ENCODE measurements around the gene PTPRM. TPM values are rescaled to one million over a fixed set of nuclear protein-coding genes. Genes with fewer than 3 reads are reported as not detected.

The PTPRM gene
- total and polyA plus RNA-seq, 4 donors, result 9.2 to 23.0 (median 12.7) TPM

GRCh38 chr18:7579176-7579917, 12.2 kb downstream of the PTPRM start:
- Histone ChIP-seq H3K27me3 (ENCODE audit: control insufficient read depth in 4 of 4, insufficient read depth in 4 of 4, low read length in 3 of 4) (no peaks in the 10 kb centered on the region), H3K9me3 (ENCODE audit: control insufficient read depth in 4 of 4, low read length in 3 of 4) (no peaks in the 10 kb centered on the region), H3K27ac (ENCODE audit: low read depth in 1 of 2, low read length in 2 of 2) (no peak overlapping the region), H3K4me1 (ENCODE audit: control insufficient read depth in 4 of 4, insufficient read depth in 4 of 4, low read length in 3 of 4) (no peaks in the 10 kb centered on the region), H3K9ac (ENCODE audit: low read depth in 1 of 2, low read length in 2 of 2) (no peak overlapping the region), H3K4me3 (ENCODE audit: low read depth in 1 of 3, low read length in 3 of 3) (no peak overlapping the region), H3K36me3 (ENCODE audit: control insufficient read depth in 4 of 4, insufficient read depth in 3 of 4, low read depth in 1 of 4, low read length in 3 of 4) (no peaks in the 10 kb centered on the region)
- no peak for DNase-seq (ENCODE audit: low spot score)
- 93% methylated on average over 3 of the region's 3 CpGs for WGBS
- TF ChIP-seq TAF1 (conservative IDR thresholded peaks at IDR 0.05) (no peak), GABPA (IDR thresholded peaks at IDR 0.05 in 1 of 2, conservative IDR thresholded peaks at IDR 0.05 in 1 of 2) (no peak), EGR1 (IDR thresholded peaks at IDR 0.05; ENCODE audit: low read depth in 2 of 2) (no peak), HNF4A (conservative IDR thresholded peaks at IDR 0.05) (no peak), FOXA1 (IDR thresholded peaks at IDR 0.05) (no peak), YY1 (IDR thresholded peaks at IDR 0.05) (no peak), MAX (IDR thresholded peaks at IDR 0.05) (no peak), HNF4G (IDR thresholded peaks at IDR 0.05) (no peak)
- TF ChIP-seq, protein P1, sequence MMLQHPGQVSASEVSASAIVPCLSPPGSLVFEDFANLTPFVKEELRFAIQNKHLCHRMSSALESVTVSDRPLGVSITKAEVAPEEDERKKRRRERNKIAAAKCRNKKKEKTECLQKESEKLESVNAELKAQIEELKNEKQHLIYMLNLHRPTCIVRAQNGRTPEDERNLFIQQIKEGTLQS (IDR thresholded peaks at IDR 0.05), result no peak

DNA sequence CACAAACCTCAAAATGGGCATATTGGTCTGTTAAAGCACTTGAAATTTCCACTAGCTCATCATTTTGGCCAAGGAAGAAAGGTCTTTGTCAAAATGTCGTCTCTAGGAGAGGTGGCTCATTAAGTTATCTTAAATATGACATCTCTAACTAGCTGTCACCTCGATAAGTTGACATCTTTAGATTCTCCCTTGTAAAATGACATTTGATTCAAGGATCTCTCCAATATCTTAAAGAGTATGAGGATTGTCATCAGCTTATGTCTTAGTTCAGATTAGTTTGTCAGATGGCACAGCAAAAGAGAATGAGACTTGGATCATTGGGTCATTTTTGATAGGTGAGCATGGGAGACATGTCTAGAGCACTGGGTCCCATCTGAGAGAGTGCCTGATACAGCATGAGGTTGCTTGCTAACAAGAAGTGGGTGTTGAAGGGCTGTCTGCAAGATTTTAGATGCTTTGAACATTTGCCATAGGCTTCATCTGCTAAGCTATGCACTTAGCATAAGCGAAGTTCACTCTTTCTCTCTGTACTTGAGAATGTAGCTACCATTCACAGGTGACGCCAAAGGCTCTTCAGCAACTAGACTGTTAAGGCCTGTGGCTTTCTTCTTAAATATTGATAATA, 12.9 kb downstream of the PTPRM start:
- WGBS, result 97% methylated on average over 4 of the region's 4 CpGs
- Histone ChIP-seq H3K9me3 (ENCODE audit: control insufficient read depth in 4 of 4, low read length in 3 of 4) (no peaks in the 10 kb centered on the region), H3K9ac (ENCODE audit: low read depth in 1 of 2, low read length in 2 of 2) (no peak overlapping the region), H3K27me3 (ENCODE audit: control insufficient read depth in 4 of 4, insufficient read depth in 4 of 4, low read length in 3 of 4) (no peaks in the 10 kb centered on the region), H3K4me3 (ENCODE audit: low read depth in 1 of 3, low read length in 3 of 3) (no peak overlapping the region), H3K4me1 (ENCODE audit: control insufficient read depth in 4 of 4, insufficient read depth in 4 of 4, low read length in 3 of 4) (no peaks in the 10 kb centered on the region), H3K27ac (ENCODE audit: low read depth in 1 of 2, low read length in 2 of 2) (no peak overlapping the region), H3K36me3 (ENCODE audit: control insufficient read depth in 4 of 4, insufficient read depth in 3 of 4, low read depth in 1 of 4, low read length in 3 of 4) (no peaks in the 10 kb centered on the region)
- DNase-seq (ENCODE audit: low spot score), result no peak
- no peak for TF ChIP-seq REST (IDR thresholded peaks at IDR 0.05)
- no peak for TF ChIP-seq HNF4A (conservative IDR thresholded peaks at IDR 0.05)
- no peak for TF ChIP-seq RXRA (IDR thresholded peaks at IDR 0.05)
- TF ChIP-seq FOXA1 (IDR thresholded peaks at IDR 0.05), result no peak
- TF ChIP-seq, protein P1 (IDR thresholded peaks at IDR 0.05), result no peak
- TF ChIP-seq, protein P2, sequence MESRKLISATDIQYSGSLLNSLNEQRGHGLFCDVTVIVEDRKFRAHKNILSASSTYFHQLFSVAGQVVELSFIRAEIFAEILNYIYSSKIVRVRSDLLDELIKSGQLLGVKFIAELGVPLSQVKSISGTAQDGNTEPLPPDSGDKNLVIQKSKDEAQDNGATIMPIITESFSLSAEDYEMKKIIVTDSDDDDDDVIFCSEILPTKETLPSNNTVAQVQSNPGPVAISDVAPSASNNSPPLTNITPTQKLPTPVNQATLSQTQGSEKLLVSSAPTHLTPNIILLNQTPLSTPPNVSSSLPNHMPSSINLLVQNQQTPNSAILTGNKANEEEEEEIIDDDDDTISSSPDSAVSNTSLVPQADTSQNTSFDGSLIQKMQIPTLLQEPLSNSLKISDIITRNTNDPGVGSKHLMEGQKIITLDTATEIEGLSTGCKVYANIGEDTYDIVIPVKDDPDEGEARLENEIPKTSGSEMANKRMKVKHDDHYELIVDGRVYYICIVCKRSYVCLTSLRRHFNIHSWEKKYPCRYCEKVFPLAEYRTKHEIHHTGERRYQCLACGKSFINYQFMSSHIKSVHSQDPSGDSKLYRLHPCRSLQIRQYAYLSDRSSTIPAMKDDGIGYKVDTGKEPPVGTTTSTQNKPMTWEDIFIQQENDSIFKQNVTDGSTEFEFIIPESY (IDR thresholded peaks at IDR 0.05), result no peak
- no peak for TF ChIP-seq NR2F2 (IDR thresholded peaks at IDR 0.05)
- TF ChIP-seq YY1 (IDR thresholded peaks at IDR 0.05), result no peak
- TF ChIP-seq GABPA (IDR thresholded peaks at IDR 0.05 in 1 of 2, conservative IDR thresholded peaks at IDR 0.05 in 1 of 2), result no peak
